ENCODE results near the gene CLEC16A.

CLEC16A gene

GRCh38 chr16:10995565-10995964 lies 51.2 kb downstream of the CLEC16A start:
- no peak for DNase-seq

- DNase-seq = no peak
These were observed 53.1 kb downstream of the CLEC16A start for GRCh38 chr16:10997485-10997884.

- no peak for DNase-seq
These were observed 54.9 kb downstream of the CLEC16A start for GRCh38 chr16:10999300-10999699.

DNA sequence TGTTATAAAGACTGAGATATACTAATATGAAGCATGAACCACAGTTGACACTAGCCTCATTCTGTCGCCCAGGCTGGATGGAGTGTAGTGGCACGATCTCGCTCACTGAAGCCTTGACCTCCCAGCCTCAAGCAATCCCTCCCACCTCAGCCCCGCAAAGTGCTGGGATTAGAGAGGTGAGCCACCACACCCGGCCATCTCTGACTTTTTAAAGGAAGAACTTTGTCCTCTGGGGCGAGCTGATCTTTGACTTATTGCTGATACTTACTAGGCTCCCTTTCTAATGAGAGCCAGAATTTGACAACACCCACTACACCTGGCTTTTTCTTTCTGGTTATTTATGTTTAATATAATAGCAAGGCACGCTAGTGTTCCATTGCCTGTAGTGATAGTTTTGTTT lies 57.2 kb downstream of the CLEC16A start:
- no peak for DNase-seq

- no peak for DNase-seq
These were observed 58.8 kb downstream of the CLEC16A start for GRCh38 chr16:11003141-11003540.

- no peak for DNase-seq
These were observed 60.0 kb downstream of the CLEC16A start for GRCh38 chr16:11004351-11004750.

- no peak for DNase-seq
These were observed 60.7 kb downstream of the CLEC16A start for GRCh38 chr16:11004973-11005610.

GRCh38 chr16:11005611-11005975 lies 61.2 kb downstream of the CLEC16A start:
- no peak for DNase-seq

DNA sequence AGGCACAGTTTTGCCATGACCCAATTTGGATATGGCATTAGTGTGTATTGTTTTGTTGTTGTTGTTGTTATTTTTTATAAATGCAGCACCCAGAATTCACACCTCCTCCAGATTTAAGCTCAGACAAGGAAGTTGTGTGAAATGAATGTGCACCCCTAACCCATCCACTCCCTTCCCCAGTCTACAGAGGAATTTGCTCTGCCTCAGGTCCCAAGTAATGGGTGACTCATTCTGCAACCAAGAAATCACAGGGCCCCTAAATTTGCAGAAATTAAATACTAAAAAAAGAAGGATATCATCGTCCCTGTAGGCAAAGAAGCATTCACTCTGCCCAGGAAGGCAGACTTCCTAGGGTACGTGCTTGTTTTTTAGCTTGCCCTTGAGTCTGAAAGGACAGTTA lies 62.3 kb downstream of the CLEC16A start:
- DNase-seq = no peak

DNA sequence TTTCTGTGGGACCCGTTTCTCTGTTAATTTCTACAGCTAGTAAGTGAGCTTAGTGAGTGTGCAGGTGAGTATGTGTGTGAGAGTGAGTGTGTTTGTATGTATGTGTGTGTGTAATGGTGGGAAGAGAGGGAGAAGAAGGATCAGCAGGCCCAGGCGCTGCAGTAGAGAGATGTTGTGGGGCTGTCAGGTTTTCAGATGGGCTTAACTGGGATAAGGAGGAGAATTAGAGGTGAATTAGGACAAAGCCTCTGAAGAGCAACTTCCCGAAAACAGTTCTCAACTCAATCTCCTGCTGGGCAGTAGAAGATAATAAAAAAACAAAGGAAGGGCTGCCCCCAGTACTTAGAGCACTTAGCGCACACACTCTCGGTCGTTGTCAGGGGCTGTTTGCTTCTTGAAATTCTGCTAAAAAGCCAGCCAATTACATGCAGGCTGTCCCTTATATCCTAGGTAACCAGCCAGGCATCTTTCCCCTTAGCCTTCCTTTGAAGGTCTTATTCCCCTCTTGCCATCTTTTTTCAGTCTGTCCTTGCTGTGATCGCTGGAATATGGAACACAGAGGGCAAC lies 63.4 kb downstream of the CLEC16A start:
- DNase-seq = no peak

DNA sequence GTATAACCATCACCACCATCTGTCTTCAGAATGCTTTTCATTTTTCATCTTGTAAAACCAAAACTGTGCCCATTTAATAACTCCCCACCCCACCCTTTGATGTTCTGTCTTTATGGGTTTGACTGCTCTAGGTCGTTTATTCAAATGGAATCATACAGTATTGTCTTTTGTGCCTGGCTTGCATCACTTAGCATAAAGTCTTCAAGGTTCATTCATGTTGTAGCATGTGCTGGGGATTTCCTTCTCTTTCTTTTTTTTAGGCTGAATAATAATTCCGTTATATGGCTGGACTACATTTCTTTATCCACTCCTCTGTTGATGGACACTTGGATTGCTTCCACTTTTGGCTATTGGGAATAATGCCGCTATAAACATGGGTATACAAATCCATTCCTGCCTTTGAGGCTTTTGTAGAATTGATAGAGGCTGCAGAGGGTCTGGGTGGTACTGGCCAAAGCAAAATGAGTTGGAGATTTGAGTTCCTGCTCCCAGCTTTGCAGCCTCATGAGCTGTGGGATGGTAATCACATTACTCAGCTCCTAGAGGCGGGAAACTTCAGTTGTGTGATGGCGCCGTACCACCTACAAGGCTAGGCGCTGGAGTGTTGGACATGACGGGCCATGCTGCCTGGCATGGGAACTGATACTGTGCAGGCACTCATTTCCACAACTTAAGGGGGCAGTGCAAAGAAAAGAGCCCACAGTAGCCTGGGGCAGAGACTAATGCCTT lies 64.8 kb downstream of the CLEC16A start:
- DNase-seq = no peak

GRCh38 chr16:11010575-11011221 lies 66.3 kb downstream of the CLEC16A start:
- no peak for DNase-seq

DNA sequence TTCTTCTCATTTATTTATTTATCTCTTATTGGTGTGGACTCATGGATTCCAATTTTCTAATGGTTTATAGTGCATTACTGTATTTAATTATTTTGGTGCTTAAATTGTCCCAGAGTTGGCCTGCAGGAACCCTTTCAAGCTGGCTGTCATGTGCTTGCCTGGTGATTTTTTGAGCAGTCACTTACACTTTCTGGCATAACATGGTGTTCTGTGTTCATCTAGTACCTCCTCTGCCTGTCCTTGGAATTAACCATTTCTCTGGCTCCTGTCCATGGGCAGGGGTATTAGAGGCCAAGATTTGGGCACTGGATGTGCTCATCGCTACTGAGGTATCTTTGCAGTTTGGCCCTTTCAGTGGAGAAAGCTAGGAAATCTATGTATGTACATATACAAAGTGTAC lies 67.0 kb downstream of the CLEC16A start:
- no peak for DNase-seq

- no peak for DNase-seq
These were observed 68.5 kb downstream of the CLEC16A start for GRCh38 chr16:11012841-11013240.

GRCh38 chr16:11014136-11014535 lies 69.8 kb downstream of the CLEC16A start:
- no peak for DNase-seq

DNA sequence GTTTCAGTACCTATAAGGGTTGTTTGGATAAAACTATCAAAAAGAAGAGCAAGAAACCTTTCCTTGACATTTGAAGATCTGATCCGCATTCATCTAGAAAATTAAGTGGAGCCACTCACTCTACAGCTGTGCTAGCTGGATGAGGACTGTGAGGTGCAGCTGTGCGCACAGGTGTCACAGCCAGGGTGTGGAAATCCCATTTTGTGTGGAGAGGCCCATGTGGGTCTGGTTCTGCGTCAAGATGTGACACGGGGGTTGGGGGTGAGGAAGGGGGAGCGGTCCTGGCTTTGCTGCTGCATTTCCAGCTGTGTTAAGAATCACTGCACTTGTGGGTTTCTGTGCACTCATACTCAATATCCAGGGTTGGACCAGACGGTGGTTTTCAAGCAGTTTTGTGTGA lies 70.7 kb downstream of the CLEC16A start:
- no peak for DNase-seq

DNA sequence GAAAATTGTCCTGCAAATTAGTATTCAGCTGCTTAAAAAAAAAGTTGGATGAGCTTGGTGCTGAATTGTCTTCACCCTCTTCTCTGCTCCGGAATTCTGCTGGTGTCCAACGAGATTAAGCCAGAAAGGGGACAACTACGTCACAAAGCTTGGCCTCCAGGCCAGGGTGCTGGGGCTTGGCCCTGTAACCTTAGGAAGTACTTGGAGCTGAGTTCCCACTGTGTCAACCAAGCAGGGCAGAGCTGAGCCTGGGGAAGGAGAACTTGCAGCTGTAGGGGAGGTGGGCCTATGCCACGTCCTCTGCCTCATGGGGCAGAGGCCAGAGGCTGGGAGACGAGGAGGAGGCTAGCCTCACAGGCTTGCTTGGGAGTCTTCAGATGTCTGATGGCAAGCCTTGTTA lies 71.2 kb downstream of the CLEC16A start:
- no peak for DNase-seq

GRCh38 chr16:11016524-11016988 lies 72.2 kb downstream of the CLEC16A start:
- DNase-seq = no peak

DNA sequence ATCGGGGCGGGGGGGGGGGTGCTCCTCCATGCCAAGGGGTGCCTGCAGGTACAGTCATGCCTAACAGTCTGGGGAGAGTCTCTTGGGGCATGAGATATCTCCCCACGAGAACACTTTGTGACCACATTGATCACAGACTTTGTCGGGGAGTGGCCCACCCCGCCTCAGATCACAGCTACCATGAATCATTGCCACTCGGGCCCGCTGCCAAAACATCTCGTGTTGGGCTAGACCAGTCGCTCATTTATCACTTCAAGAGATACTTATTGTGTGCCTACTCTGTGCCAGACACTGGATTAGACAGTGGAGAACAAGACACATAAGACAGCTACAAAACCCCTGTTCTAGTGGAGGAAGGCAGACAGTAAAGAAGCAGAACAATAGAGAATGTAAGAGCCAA lies 72.6 kb downstream of the CLEC16A start:
- no peak for DNase-seq

DNA sequence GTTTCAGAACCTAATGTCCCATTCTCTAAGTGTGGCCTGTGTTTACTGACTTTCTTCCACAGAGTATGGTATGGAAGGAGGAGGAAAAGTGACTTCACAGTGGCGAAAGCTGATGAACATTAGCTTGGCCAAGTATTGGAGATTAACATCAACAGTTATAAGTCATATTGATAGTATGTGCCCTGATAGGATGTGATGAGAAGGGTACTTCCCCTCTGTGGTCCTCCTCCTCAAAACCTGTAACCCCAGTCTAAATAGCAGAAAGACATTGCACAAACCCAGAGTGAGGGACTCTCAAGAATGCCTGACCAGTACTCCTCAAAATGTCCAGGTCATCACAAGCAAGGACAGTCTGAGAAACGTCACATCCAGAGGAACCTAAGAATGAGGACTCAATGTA lies 73.1 kb downstream of the CLEC16A start:
- DNase-seq = no peak

DNA sequence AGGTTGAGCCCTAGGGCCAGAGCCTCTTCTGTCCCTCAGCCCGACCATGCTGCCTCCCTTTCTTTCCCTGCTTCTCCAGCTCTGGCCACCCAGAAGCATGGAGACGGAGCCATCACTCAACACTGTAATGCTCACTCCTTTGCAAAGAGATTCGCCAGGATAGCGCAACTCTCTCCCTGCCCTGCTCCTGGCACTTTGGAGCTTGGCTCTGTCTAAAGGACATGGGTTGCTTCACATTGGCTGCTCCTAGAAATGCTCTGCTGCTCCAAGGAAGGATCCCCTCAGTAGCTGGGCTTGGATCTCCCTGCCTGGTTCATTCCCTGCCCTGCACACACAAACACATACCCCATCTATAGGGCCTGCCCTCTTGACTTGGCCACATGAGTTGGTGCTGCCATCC lies 76.0 kb downstream of the CLEC16A start:
- no peak for DNase-seq

DNA sequence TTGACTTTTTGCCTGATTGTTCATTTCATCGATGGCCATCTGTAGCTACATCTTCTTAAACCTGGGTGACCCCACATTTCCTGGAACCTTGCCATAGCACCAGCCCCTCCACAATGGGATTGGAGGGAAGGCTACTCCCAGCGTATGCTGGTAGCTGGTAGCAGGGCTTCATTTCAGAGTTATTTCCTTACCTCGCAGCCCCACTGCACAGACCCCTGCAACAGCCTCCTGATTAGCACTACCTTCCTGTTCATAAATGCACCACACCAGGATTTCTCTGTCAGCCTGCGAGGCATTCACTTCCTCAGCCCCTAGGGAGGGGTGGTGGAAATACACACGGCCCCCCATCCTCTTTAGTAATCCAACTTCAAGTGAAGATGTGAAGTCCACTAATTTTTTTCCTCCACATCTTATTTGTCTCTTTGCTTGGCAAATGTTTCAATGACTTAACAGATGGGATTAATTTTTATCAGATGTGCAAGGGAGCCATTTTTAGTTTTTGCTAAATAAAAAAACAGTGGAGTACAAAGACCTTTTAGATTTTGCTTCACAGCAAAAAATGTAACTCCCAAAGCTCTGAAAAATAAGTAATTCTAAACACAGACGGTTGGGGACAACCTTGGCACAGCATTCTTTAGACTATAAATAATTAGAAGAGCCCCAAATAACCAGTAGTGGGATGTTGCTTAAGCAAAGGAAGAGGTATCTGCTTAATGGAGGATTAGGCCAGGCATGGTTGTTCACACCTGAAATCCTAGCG lies 76.6 kb downstream of the CLEC16A start:
- no peak for DNase-seq

- no peak for DNase-seq
These were observed 77.6 kb downstream of the CLEC16A start for GRCh38 chr16:11022002-11022401.
